Adrenal gland (tissue), 5 donors: Measurements from ENCODE around the gene SDK1.

Experiments used
- CTCF ChIP-seq, 6 experiments: fragments of 450-650 bp in 4 of 6; fragments of 200-600 bp in 2 of 6; sonication (generic) in 1 of 6; IDR thresholded peaks; 1 replicate in 5 of 6; 2 replicates in 1 of 6; pipeline versions ENCODE4 v1.5.1 to v1.8.0; 2016 to 2021; ENCODE audit warnings: antibody characterized with exemption in 6 of 6, mild to moderate bottlenecking in 2 of 6, moderate library complexity in 1 of 6
- POLR2A ChIP-seq, 2 donors: fragments of 450-650 bp; IDR thresholded peaks; one replicate each; pipeline ENCODE4 v1.6.1; 2017; ENCODE audit warnings: antibody characterized with exemption in 2 of 2, mild to moderate bottlenecking in 2 of 2, moderate library complexity in 1 of 2
- donor health status: DM: no; HTN: no; CAD: no.

GRCh38 chr7:4279216-4279615, 978.2 kb downstream of the SDK1 start:
- TF ChIP-seq POLR2A (IDR thresholded peaks at IDR 0.05) (no peak), CTCF (IDR thresholded peaks at IDR 0.05) (no peak)
